Suprapubic skin (tissue), 4 donors: Measurements from ENCODE around the gene CACNA1H. TPM values are rescaled to one million over a fixed set of nuclear protein-coding genes. Genes with fewer than 3 reads are reported as not detected.

Experiments used
- DNase-seq, 2 donors: peaks; one replicate each; pipeline ENCODE4 v3.0.0-alpha.2; 2019; ENCODE audit warnings: low spot score in 2 of 2
- H3K27ac ChIP-seq: fragments of 200-600 bp; sonication (generic); one replicate; pipeline ENCODE4 v1.5.1; 2019
- H3K27me3 ChIP-seq: fragments of 200-600 bp; sonication (generic); one replicate; pipeline ENCODE4 v1.5.1; 2019
- H3K36me3 ChIP-seq: fragments of 200-600 bp; sonication (generic); one replicate; pipeline ENCODE4 v1.5.1; 2019
- H3K4me1 ChIP-seq: fragments of 200-600 bp; sonication (generic); one replicate; pipeline ENCODE4 v1.5.1; 2019
- H3K4me3 ChIP-seq: fragments of 200-600 bp; sonication (generic); one replicate; pipeline ENCODE4 v1.5.1; 2019; ENCODE audit warnings: mild to moderate bottlenecking
- H3K9me3 ChIP-seq: fragments of 200-600 bp; sonication (generic); one replicate; pipeline ENCODE4 v1.5.1; 2019
- CTCF ChIP-seq, 2 donors: fragments of 200-600 bp in 1 of 2; fragments of 450-650 bp in 1 of 2; sonication (generic) in 1 of 2; IDR thresholded peaks; one replicate each; pipeline ENCODE4 v1.5.1; 2016 to 2019; ENCODE audit warnings: antibody characterized with exemption in 2 of 2, mild to moderate bottlenecking in 1 of 2, moderate library complexity in 1 of 2
- EP300 ChIP-seq: sonication (generic); formaldehyde crosslinking; IDR thresholded peaks from one replicate; pipeline ENCODE4 v1.6.1; 2017; ENCODE audit warnings: antibody characterized with exemption
- POLR2A ChIP-seq, 2 donors: fragments of 450-650 bp; IDR thresholded peaks; one replicate each; pipeline ENCODE4 v1.6.1; 2017; ENCODE audit warnings: antibody characterized with exemption in 2 of 2, mild to moderate bottlenecking in 2 of 2, moderate library complexity in 2 of 2
- POLR2AphosphoS5 ChIP-seq, 3 donors: sonication (generic); formaldehyde crosslinking; IDR thresholded peaks; one replicate each; pipeline ENCODE4 v1.6.1; 2017; ENCODE audit warnings: antibody characterized with exemption in 3 of 3
- WGBS: methylation state at CpG from one replicate; pipeline ENCODE4 v1.1.5; 2018; 5-methylcytosine and 5-hydroxymethylcytosine counted together
- total RNA-seq, 4 donors: library from RNA; depleted of rRNA; stranded (reverse); fragments of >200 nt; gene quantifications; one replicate each; pipeline ENCODE4 v1.1.0, GENCODE V29; 2016

CACNA1H gene
- total RNA-seq, 4 donors from 2014 or later = 19.4 to 167 (median 38.4) TPM

DNA sequence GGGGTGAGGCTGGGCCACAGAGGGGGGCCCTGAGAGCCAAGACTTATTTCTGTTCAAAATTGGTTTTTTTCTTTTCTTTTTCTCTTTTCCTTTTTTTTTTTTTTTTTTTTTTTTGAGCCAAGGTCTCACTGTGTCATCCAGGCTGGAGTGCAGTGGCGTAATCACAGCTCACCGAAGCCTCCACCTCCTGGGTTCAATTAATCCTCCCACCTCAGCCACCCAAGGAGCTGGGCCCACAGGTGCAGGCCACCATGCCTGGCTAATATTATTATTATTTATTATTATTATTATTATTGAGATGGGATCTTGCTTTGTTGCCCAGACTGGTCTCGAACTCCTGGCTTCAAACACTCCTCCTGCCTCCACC lies 17.5 kb upstream of the CACNA1H start:
- no peak for TF ChIP-seq CTCF (IDR thresholded peaks at IDR 0.05)
- TF ChIP-seq EP300 = no peak
- TF ChIP-seq POLR2A (IDR thresholded peaks at IDR 0.05) = no peak
- TF ChIP-seq POLR2AphosphoS5 (IDR thresholded peaks at IDR 0.05) = no peak
- Histone ChIP-seq H3K4me1 (no peaks in the 10 kb centered on the region), H3K36me3 (no peaks in the 10 kb centered on the region), H3K4me3 (no peak overlapping the region), H3K27me3 (peaks cover 65% of the 10 kb centered on the region), H3K27ac (no peak overlapping the region), H3K9me3 (no peaks in the 10 kb centered on the region)
- no peak for DNase-seq
- 83% methylated on average over 3 of the region's 3 CpGs for WGBS

DNA sequence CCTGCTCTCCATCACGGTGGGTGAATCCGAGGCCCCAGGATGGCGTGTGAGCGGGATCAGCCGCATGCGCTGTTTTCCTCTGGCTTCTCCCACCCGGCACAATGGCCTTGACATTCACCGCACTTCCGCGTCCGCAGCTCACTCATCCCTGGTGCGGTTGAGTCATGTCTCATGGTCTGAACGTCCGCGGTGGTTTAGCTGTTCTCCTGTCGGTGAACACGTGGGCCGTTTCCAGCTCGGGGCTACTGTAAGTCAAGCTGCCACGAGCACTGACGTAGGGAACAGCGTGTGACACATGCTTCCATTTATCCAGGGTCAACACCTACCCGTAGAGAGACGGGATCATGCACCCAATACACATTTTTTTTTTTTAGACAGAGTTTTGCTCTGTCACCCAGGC lies 15.3 kb upstream of the CACNA1H start:
- TF ChIP-seq EP300 (no peak), POLR2AphosphoS5 (IDR thresholded peaks at IDR 0.05) (no peak), CTCF (IDR thresholded peaks at IDR 0.05) (no peak), POLR2A (IDR thresholded peaks at IDR 0.05) (no peak)
- H3K4me1 ChIP-seq = no peaks in the 10 kb centered on the region
- no peak for DNase-seq
- H3K27me3 ChIP-seq = peaks cover 74% of the 10 kb centered on the region
- no peak overlapping the region for H3K4me3 ChIP-seq
- no peaks in the 10 kb centered on the region for H3K9me3 ChIP-seq
- WGBS = 79% methylated on average over 24 of the region's 24 CpGs
- no peak overlapping the region for H3K27ac ChIP-seq
- no peaks in the 10 kb centered on the region for H3K36me3 ChIP-seq

- H3K9me3 ChIP-seq = no peaks in the 10 kb centered on the region
- peaks cover 75% of the 10 kb centered on the region for H3K27me3 ChIP-seq
- H3K4me3 ChIP-seq = no peak overlapping the region
- 86% methylated on average over 21 of the region's 23 CpGs for WGBS
- no peak for TF ChIP-seq POLR2AphosphoS5 (IDR thresholded peaks at IDR 0.05)
- TF ChIP-seq CTCF (IDR thresholded peaks at IDR 0.05) = no peak
- no peaks in the 10 kb centered on the region for H3K36me3 ChIP-seq
- DNase-seq = no peak
- no peaks in the 10 kb centered on the region for H3K4me1 ChIP-seq
- H3K27ac ChIP-seq = no peak overlapping the region
Measured at GRCh38 chr16:1140582-1141162, 12.2 kb upstream of the CACNA1H start.

DNA sequence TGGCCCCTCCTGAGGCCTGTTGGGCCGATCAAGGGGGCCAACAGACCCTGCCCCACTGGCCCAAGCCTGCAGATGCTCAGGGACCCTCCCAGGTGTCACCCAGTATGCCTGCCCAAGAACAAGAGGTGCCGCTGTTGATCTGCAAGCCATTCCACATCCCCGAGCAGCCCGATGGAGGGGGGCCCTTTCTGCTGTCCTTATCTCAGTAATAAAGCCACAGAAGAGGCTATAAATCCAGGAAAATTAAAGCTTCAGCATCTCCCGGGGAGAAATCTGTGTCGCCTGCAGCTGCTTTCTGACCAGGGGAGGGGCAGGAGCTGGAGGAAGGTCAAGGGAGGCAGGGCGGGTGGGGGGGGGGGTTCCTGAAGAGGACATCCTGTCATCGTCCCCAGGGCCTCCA lies 11.7 kb upstream of the CACNA1H start:
- 29% methylated on average over 4 of the region's 8 CpGs for WGBS

DNA sequence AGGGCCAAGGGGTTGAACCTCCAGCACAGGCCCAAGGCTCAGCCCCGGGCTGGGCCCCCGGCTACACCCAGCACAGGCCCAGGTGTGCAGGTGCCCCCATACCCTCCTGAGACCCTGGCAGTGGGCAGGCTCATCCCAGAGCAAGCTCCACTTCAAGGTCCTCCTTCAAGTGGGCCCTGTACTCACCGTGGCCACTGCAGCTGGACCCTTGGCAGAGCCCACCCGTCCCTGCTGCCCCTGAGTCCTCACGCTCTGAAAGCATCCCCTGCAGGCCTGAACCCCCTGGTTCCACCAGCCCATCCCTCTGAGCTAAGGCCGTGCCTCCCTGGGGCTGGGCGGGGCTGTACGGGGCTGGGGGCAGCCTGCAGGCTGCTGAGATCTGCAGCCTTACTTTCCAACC lies 11.2 kb upstream of the CACNA1H start:
- Histone ChIP-seq H3K27ac (no peak overlapping the region), H3K4me3 (no peak overlapping the region), H3K9me3 (no peaks in the 10 kb centered on the region), H3K36me3 (no peaks in the 10 kb centered on the region), H3K27me3 (peaks cover 81% of the 10 kb centered on the region), H3K4me1 (no peaks in the 10 kb centered on the region)
- TF ChIP-seq EP300 = no peak
- TF ChIP-seq CTCF (IDR thresholded peaks at IDR 0.05) = no peak
- TF ChIP-seq POLR2AphosphoS5 (IDR thresholded peaks at IDR 0.05) = no peak
- no peak for TF ChIP-seq POLR2A (IDR thresholded peaks at IDR 0.05)
- 68% methylated on average over 5 of the region's 8 CpGs for WGBS
- no peak for DNase-seq

More for the DNA sequence above, 11.7 kb upstream of the CACNA1H start:
- H3K4me3 ChIP-seq = no peak overlapping the region
- no peak overlapping the region for H3K27ac ChIP-seq
- no peaks in the 10 kb centered on the region for H3K9me3 ChIP-seq
- no peaks in the 10 kb centered on the region for H3K36me3 ChIP-seq
- no peak for DNase-seq
- H3K4me1 ChIP-seq = no peaks in the 10 kb centered on the region
- peaks cover 78% of the 10 kb centered on the region for H3K27me3 ChIP-seq
- TF ChIP-seq CTCF (IDR thresholded peaks at IDR 0.05) = no peak
- no peak for TF ChIP-seq POLR2A (IDR thresholded peaks at IDR 0.05)
- TF ChIP-seq EP300 = no peak
- no peak for TF ChIP-seq POLR2AphosphoS5 (IDR thresholded peaks at IDR 0.05)
